HG03342 (cell line): Measurements from ENCODE around the gene ADAMTS17.

Source experiments
- ATAC-seq: cut with Tn5 transposase; IDR thresholded peaks from one replicate; pipeline ENCODE4 v1.9.1; 2021; ENCODE audit warnings: mild to moderate bottlenecking, moderate library complexity; ENCODE audit not compliant: unreplicated experiment

ADAMTS17 gene

GRCh38 chr15:100205549-100206295 is 136.1 kb downstream of the ADAMTS17 start:
- no peak for ATAC-seq

GRCh38 chr15:100204771-100205170 is 137.0 kb downstream of the ADAMTS17 start:
- ATAC-seq: no peak

DNA sequence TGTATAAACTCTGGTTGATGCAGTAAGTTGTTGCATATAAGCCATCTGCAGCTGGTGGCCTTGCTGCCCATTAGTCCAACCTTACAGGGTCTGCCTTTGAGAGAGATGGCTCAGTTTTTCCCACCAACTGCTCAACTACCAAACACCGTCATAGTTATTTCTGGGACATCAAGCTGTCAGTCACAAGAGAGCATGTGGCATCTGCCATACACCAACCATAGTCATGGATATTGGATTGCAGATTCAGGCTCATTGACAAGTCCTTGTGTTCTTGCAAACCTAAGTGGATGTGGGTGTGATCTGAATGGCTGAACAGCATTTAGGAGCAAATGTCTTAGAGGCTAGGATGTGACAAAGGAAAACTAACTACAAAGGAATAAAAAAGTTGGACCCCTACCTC is 137.6 kb downstream of the ADAMTS17 start:
- no peak for ATAC-seq

GRCh38 chr15:100202309-100202960 is 139.3 kb downstream of the ADAMTS17 start:
- no peak for ATAC-seq

DNA sequence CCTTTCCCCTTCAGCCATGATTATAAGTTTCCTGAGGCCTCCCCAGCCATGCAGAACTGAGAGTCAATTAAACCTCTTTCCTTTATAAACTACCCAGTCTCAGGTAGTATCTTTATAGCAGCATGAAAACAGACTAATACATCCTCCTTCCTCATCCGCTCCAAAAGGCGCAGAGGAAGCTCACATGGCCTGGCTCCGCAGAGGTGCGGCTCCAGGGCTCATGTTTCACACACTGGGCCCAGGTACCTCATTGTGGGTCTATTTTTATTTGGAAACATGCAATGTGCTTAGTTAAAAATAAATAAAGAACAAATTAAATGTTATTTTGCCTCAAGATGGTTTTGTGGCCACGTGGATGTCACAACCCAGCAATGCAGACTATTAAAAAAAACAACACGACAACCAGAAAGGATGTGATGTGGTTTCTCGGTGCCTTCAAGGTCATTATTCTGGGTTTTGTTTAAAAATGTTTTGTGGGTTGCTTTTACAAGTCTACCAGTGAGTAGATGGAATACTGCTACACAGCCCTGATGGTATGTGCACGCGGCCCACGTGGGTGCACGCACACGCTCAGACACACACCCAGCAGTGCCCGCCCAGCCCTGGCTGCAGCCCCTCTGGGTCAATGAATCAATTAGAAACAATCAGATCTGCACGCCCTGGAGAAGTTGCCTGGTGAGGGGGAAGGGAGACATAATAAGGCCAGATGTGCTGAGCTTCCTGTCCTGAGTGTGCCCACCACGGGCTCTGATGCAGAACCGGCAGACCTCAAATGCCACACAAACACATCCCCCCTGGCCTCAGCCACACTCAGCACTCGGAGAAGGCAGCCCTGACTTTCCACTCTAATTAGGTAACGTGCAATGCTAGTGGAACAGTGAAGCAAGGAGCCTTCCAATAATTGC is 140.1 kb downstream of the ADAMTS17 start:
- ATAC-seq: no peak

GRCh38 chr15:100200287-100200880 is 141.4 kb downstream of the ADAMTS17 start:
- no peak for ATAC-seq

GRCh38 chr15:100199711-100200286 is 142.0 kb downstream of the ADAMTS17 start:
- no peak for ATAC-seq

DNA sequence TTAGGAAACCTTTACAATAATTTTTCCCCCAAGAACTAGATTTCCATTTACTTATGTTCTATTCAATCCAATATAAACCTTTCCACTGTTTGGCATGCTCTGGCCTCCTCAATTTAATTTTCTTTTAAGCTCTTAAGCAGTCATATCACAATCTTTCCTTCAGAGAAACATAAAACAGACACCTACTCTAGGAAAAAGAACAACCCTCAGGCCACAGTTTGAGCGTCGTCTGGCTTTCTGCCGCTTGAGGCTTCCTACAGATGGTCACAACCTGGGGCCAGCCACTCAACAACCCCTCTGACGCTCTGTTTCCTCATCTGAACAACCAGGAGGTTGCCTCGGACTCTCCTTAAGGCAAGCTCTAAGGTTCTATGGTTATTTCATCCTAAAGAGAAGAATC is 143.3 kb downstream of the ADAMTS17 start:
- ATAC-seq: no peak

GRCh38 chr15:100196326-100197058 is 145.3 kb downstream of the ADAMTS17 start:
- ATAC-seq: no peak

DNA sequence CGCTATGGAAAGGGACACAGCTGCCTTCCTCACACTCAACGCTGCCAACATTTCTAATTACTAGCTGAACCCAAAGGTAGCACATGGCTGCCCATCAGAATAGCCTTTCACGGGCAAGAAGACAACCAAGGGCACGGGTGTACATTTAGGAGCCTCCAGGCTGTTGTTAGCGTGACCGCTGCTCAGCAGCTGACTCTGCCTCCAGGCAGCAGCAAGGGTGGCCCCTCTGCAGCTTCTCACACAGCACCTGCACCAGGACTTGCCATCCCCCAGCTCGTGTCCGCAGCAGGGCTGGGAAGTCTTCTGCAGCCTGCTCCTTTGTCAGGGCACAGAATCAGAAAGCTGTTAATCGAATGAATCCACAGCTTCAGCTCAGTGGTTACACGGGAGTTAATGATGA is 146.8 kb downstream of the ADAMTS17 start:
- ATAC-seq: no peak

DNA sequence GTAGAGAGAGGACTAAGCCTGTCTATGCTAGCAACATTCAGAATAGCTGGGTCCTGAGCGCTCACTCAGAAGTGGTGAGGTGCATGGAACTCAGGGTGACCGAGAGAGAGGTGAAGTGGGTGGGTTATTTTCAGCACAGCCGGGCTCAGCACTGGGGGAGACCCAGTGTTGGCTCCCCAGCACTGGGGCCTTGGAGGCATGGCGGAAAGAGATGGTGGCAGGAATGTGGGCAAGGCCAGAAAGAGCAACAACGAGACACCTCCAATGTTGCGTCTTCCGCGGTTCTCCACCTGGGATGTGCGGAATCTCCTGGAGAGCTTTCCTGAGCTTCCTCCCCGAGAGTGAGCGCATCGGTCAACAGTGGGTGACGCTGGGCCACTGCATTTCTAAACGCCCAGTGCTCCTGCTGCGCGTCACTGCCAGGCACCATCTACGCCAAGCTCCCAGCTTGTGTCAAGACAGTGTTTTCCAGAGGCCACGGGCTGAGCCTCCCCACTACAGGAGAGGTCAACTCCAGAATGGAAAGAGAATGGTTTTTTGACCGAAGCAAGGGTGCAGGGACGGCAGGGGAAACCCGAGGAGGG is 148.4 kb downstream of the ADAMTS17 start:
- no peak for ATAC-seq

DNA sequence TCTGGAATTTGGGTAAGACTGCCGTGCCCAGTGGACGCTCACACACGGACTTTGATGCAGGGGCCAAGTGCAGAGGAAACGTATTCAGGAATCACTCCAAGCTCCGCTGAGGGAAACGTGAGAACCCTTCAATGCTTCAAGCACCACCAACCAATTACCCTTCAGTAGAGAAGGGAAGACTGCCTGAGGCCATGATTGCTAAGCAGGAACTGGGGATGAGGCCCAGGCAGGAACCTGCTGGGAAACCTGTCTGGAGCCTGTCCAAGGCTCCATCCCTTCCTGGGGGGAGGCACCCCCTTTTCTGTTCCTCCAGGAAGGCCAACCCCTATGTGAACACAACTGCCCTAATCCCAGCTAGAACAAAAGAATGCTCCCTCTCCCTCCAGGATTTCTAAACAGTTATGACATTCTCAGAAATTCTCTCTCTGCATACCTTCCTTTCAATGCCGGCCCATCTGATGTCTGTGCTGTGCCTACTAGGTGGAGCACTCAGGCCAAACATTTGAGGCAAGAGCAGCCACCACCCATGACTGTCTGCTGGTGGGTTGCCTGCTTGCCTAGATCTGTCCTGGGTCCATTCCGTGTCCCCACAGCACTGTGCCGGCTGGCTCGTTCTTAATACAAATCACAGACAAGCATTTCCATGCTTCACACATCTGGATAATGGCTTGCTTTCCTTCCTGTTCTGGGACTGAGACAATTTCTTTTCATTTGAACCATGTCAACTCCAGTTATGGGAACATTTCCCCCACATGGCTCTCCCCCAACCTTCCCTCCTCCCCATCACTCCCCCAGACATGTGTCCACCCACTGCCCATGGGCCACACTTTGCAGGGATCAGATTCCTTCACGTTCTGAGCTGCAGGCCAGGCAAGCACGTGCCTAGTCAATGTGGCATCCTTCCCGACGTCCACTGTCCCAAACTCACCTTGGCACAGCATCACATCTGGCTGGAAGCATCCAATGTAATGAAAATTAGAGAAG is 149.4 kb downstream of the ADAMTS17 start:
- ATAC-seq: no peak

DNA sequence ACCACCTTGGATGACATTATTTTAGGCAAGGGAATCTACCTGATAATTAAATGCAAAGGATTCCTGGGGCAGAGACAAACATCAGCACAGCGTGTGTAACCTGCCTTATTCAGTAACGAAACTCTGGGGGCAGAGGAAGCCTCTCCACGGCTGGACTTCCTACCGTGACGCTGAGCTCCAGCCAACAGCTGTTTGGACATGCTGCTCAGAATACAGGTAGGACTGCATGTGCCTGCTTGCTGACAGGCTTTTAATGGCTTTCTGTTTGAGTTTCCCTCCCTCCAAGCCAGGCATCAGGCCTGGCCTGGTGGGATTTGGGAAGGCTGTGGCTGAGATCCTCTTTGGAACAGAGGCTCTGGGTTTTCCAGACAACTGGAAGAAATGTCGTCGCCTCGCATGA is 150.6 kb downstream of the ADAMTS17 start:
- no peak for ATAC-seq

DNA sequence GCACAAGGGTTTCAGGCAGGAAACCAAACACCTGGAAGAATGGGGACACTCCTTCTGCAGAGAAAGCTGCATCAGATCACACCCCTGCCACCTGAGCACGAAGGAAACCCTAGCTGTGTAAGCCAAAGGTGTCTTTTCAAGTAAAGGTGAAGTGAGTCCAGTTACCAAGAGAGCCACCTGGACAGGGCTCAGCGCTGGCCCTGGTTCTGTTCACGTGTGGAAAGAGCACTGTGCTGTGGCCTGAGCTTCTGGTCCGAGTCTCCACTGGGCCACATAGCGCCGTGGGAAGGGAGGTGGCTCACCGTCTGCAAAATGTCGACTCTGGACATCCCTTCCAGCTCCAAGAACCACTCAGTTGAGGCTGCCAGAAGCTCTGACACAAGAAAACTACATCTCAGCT is 151.1 kb downstream of the ADAMTS17 start:
- no peak for ATAC-seq

DNA sequence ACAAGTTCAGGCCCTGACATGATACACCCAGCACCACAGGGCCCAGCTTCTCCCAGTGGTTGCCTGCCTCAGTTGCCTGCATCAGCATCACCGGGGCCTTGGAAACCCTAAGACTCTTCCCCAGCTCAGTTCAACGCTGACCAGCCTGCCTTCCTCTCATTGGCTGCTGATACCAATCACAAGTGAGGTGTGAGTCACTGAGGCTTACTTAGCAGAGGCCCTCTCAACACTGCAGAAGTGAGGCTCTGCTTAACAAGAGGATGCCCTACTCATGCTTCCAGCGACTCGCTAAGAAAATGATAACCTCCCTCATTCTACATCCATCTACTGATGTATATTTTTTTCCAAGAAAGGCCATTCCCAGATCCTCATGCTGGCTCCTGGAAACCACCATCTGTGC is 151.9 kb downstream of the ADAMTS17 start:
- ATAC-seq: no peak

GRCh38 chr15:100189319-100189718 is 152.5 kb downstream of the ADAMTS17 start:
- no peak for ATAC-seq

- ATAC-seq: no peak
These were observed 154.1 kb downstream of the ADAMTS17 start for GRCh38 chr15:100187677-100188076.

DNA sequence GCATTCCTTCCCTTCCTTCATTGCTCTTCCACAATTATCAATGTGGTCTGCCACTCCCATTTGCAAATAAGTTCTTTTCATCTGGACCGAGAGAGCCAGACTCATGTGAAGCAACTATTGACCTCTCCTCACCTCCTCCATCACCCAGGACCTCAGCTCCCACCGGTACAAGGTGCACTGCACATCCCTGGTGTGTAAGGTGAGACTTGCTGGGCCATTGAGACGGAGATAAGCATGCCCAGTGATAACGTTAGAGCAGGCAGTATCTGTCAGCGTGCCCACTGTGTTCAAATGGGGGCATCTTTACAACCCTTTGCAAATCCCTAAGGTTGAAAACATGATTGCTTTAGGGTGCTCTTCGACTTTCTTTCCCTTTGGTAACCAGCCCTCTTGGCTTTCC is 154.8 kb downstream of the ADAMTS17 start:
- no peak for ATAC-seq

DNA sequence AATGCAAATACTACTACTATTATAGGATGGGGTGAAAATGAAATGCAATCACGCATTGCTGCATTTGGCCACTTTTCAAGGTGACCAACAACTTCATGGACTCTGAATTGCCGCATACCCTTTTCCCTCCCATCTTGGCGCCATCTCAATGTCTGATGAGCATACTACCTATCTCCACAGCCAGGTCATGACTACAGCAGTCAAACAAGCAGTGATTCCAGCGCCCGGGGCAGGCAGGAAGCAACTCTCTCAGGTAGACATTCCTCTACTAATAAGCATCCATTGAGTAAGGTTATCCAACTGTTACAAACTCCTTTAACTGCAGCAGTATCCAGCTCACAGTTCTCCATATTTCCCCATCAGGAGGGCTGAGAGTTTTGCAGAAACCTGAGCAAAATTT is 155.4 kb downstream of the ADAMTS17 start:
- ATAC-seq: no peak
